Renal cortical epithelial cell (primary cell): Measurements from ENCODE around the gene HAL. TPM values are rescaled to one million over a fixed set of nuclear protein-coding genes. Genes with fewer than 3 reads are reported as not detected.
"Not testable (repeated sequence)": the region's sequence is repeated elsewhere in the genome, so short reads cannot be mapped to it uniquely, and the experiment has no call there.

Experiments
- DNase-seq: peaks from one replicate; pipeline ENCODE4 v3.0.0-alpha.2; 2011; ENCODE audit warnings: low read depth
- total RNA-seq: library from RNA; depleted of rRNA; stranded (reverse); fragments of >200 nt; gene quantifications from 2 replicates; pipeline ENCODE4 v1.2.3, GENCODE V29; 2014

The HAL gene
- total RNA-seq, 1 donor from 2014 or later, result 0.10 TPM

DNA sequence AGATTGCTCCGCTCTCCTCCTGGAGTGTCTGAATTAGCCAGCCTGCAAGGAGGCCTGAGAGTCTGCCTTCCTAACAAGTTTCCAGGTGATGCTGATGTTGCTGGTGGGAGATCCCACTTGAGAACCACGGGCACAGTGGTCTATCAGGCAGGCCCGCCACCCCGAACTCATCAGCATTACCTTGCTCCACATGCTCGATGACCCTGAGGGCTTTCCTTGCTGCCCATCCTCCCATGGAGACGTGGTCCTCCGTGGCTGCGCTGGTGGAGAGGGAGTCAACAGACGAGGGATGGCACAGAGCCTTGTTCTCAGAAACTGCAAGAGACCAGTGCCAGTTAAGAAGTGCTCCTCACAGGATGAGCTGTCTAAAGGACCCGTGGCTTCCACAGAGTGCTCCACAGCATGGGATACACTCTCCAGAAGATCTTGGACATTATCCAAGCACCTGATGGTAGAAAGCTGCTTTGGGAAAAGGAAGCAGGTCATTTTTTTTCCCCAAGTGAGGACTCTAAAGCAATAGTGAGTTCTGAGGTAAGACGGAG, 18.3 kb downstream of the HAL start:
- DNase-seq, result no peak

DNA sequence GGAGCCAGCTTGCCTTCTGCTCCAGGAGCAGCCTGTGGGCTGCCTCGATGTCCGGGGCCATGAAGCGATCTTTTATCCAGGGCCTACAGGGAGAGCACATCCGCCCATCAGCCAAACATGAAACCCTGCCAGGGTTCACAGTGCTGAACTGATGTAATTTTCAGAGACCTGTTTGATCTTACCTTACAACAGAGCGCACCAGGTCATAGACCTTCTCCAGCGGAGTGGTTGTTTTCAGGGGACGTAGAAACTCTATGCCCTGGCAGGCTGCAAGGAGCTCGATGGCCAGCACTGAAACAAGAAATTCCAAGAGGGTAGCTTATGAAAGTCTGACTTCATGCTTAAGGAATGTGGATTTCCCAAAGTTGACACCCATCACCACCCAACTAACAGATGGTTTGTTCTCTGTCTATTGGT, 19.7 kb downstream of the HAL start:
- DNase-seq, result peak; percentile 51

DNA sequence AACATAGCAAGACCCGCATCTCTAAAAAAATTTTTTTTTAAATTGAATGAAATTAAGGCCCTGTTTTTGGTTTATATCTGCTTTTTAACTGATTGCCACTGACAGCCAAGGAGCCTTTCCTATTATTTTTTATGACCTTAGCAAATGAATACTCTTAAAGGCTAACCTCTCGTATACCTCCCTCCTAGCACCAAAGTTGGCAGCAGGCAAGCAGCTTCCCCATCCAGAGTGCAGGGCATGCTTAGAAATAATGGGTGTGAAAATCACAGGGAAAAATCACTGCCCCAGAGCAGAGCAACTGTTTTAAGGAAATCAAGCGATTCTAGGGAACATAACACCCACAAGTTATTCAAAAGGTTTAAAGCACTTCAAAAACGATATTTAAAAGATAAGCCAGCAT, 20.7 kb downstream of the HAL start:
- no peak for DNase-seq

DNA sequence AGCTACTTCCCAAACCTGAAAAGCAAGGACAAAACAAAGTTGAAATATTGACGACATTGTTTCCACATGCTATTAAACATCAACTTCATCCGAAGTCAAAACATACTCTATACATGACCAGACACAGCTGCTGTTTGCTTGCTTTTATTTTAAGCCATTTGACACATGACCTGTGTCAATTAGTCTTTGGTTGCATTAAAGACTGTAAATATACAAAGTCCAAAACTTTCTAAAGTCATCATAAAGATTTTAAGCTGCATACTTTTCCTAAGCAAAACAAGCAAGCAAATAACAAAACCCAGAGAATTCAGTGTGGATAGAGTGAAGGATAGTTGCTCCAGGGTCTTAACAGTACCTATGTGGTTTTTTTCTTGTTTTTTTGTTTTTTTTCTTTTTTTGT, 21.8 kb downstream of the HAL start:
- no peak for DNase-seq

DNA sequence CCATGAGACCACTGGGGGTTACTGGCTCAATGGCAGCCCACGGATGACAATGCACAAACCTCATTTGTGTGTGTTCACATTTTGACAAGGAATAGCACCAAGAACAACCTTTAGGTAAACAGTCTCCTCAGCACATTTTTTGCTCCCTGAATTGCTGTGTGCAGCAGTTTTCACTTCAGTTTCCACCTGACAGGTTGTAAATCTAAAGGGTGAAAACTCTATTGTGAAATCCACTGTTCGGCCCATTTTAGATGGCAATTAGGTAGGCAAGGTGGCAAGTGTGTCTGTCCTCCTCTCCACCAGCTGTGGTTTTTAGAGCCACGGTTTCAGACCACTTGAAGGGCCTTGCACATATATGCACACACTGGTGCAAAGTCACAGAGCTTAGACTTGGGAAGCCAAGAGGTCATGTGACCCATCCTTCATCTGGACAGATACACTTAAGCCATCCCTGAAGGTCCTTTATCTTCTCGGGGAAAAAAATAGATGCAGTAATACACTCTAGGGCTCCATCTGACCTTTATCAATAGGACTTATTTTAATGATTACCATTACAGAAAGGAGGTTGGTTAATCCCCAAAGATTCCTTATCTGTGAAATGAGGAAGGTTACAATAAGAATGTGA, 23.2 kb downstream of the HAL start:
- peak; percentile 22 for DNase-seq

DNA sequence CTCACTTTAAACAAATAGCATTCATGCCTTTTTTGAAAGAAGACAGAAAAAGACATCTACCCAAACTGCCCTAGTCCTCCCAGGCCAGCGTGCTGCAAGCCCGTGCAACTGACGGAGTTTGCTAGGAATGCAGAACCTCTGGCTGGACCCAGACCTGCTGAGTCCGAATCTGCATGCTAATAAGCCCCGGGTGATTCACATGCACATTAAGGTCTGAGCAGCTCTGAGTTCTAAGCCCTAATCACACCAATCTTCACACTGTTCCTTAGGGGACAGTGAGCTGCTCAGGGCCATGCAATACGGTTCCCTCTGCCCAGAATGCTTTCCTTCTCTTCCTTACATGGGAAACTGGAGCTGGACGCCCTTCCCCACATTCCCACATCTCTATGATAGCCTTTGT, 25.2 kb downstream of the HAL start:
- DNase-seq, result peak; percentile 70

DNA sequence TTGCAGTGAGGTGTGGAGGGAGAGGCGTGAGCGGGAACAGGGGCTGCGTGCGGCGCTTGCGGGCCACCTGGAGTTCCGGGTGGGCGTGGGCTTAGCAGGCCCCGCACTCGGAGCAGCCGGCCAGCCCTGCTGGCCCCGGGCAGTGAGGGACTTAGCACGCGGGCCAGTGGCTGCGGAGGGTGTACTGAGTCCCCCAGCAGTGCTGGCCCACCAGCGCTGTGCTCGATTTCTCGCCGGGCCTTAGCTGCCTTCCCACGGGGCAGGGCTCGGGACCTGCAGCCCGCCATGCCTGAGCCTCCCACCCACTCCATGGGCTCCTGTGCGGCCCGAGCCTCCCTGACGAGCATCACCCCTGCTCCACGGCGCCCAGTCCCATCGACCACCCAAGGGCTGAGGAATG, 27.0 kb downstream of the HAL start:
- not testable (repeated sequence) for DNase-seq

DNA sequence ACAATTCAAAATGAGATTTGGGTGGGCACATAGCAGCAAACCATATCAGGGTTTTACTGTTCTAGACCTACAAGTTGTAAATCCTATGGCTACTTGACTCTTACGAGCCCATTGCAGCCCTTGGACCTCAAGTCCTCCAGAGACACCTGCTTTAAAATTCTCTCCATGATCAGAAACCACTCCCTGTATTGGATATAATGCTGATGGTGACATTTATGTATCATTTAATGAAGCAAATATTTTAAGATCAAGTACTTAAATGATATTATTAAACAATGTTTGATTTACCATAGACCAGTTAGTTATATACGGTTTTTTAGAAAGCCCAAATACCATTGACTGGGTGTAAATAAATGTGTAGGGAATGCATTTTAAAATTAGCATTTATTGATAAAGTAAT, 28.8 kb downstream of the HAL start:
- DNase-seq, result no peak

DNA sequence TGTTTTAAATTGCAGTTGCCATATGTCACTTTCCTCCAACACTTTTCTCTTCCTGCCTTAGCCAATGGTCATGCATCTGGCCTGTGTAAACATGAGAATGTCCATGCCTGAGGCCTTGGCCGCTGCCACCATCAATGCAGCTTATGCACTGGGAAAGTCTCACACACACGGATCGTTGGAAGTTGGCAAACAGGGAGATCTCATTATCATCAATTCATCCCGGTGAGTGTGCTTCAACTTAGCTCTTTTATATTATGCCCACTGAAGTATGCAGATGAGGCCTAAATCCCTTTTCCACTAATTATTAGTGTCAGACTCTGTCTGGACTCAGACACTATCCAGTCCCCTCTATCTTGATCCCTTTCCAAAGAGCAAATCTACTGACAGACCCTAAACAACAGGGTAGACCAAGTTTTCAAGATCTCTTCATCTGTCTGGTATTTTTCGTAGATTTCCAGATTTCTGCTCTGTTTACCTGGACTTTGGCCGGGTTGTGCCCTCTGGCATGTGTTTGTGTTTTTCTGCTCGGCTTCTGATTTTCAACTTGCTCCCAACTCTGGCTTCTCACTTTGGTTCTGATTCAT, 29.8 kb downstream of the HAL start:
- DNase-seq, result no peak

DNA sequence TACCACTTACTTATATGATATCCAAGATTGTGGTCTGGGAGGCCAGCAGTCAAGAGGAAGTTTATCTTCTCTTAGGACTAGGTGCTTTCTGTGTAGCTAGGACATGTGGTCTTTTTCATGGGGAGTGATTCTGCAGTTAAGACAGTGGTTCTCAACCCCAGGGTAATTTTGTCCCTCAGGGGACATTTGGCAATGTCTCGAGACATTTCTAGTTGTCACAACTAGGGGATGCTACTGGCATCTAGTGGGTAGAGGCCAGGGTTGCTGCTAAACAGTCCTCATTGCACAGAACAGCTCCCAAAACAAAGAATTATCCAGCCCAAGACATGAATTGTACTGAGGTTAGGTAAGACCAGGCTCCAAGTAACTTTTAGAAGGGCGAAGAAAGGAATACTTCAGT, 33.0 kb downstream of the HAL start:
- DNase-seq, result no peak

DNA sequence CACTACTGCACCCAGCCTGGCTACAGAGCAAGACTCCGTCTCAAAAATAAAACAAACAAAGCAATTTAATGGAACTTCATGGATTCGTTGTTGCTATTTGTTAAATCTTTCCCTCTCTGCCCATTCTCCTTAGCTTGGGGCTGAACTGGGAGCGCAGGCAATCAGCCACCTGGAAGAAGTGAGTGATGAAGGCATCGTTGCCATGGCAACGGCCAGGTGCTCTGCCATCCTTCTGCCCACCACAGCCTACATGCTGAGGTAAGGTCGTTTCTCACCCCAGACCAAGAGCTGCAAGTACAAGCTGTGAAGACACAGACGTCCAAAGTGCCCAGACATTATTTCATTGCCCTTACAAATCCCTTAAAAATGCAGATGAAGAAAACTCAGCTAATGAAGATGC, 33.9 kb downstream of the HAL start:
- no peak for DNase-seq

DNA sequence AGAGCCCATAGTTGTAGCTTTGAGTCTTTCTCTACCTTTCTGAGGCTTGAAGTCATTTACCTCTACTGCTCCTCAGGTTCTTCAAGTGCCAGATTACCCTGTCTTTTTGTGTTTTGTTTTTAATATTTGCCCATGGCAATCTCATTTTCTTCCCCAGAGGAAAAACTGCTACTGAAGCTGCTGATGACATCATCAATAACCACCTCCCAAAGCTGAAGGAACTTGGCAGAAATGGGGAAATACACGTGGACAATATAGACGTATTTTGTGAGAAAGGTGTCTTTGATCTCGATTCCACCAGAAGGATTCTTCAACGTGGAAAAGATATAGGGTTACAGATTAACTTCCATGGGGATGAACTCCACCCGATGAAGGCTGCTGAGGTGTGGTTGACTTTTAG, 35.9 kb downstream of the HAL start:
- no peak for DNase-seq

DNA sequence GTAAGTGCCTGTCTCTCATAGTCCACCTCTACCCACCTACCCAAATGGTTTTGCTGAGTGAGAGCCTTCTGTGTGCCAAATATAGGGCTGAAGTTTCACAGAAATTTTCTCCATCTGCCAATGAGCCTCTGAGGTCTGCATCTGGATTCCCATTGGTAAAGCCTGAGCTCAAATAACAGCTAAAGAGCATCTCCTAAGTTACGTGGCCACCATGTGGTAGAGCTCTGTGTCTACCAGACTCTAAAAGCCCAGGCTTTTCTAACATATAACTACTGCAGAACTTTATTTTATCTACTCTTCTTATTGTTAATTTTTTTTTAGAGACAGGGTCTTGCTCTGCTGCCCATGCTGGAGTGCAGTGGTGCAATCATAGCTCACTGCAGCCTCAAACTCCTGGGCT, 37.0 kb downstream of the HAL start:
- no peak for DNase-seq

DNA sequence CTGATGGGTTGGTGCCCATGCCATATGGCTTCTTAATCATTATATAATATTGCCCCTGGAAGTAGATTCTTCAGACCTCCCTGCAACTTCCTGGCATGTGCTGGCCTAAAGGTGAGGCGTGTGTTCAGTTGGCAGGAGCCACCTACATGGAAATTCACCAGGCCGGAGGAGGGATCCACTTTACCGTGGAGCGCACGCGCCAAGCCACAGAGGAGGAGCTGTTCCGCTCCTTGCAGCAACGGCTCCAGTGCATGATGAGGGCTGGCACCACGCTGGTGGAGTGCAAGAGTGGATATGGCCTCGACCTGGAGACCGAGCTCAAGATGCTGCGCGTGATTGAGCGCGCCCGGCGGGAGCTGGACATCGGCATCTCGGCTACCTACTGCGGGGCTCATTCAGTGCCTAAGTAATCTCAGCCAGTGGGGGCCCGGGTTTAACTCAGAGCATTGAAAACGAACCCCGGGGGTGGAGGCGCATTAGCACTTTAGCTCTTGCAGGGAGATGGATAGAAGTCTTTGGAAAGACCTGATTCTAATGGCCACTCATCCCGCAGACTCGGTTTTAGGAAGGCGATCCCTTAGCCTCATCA, 39.5 kb downstream of the HAL start:
- no peak for DNase-seq

DNA sequence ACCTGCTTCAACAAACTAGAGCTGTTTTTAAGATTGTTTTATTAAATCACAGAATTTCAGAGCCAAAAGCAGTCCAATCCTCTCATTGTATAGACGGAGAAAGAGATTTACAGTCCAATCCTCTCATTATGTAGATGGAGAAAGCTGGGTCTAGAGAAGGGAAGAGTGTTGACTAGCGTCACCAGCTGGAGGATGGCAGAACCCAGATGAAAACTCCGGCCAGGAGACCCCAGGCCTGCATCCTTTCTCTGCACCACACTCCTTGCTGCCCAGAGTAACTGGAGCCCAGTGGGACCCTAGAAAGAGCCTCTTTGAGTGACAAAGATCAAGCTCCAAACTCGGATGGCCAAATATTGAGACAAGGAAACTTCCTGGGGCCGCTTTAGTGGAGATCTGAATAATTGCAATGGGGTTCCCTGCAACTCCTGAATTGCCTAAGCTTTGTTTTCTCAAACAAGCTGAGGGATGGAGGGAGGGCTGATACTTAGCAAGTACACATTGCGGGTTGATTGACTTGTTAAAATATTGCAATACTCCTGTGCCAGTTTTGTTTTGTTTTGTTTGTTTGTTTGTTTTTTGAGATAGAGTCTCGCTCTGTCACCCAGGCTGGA, 40.5 kb downstream of the HAL start:
- no peak for DNase-seq

DNA sequence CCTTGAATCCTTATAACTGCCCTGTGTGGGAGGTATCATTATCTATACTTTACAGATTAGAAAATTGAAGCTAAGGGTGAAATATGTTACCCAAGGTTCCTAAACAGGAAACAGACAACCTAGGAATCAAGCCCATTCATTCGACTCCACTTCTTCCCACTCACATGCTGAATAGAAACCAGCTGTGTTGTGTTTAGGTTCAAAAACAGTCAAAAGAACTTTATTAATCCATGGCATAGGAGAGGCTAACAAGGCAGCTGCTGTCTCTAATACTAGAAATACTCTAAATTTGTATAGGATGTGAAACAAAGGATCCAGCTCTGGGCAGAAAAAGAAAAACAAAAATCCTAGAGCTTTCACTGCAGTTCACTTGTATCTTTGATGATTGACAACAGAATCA, 43.1 kb downstream of the HAL start:
- no peak for DNase-seq

DNA sequence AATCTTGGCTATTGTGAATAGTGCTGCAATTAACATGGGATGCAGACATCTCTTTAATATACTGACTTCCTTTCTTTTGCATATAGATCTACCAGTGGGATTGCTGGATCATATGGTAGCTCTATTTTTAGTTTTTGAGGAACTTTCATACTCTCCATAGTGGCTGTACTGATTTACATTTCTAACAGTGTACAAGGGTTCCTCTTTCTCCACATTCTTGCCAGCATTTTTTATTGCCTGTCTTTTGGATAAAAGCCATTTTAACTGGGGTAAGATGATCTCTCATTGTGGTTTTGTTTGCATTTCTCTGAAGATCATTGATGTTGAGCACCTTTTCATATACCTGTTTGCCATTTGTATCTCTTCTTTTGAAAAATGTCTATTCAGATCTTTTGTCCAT, 44.6 kb downstream of the HAL start:
- no peak for DNase-seq

DNA sequence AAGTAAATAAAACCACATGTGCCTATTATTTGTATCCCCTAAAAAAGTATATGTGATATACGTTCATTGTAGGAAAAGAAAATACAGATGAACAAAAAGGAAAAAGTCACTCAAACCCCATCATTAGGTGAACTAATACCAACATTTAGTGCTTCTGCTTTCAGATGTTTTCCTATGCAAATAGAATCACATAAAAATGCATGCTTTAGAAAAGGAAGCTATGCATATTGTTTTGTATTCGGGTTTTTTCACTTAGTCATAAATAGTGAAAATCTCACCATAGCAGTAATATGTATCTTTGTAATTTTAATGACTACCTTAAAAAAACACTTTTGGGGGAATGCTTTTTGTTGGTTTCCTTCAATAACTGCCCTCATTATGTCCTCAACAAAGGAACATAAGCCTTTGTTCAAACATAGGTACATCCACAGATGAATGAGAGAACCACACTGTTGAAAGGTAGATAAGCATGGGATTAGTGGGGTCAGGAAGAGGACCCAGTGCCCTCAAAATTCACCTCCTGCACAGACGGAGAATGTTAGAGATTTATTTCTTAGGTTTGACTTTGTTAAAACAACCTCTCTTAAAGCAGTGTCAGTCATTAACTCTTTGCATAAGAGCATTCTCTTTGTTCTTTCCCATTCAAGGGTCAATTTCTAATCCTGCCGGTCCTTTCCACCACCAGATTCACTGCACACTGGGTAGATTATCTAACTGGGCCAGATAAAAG, 46.5 kb downstream of the HAL start:
- DNase-seq, result no peak

DNA sequence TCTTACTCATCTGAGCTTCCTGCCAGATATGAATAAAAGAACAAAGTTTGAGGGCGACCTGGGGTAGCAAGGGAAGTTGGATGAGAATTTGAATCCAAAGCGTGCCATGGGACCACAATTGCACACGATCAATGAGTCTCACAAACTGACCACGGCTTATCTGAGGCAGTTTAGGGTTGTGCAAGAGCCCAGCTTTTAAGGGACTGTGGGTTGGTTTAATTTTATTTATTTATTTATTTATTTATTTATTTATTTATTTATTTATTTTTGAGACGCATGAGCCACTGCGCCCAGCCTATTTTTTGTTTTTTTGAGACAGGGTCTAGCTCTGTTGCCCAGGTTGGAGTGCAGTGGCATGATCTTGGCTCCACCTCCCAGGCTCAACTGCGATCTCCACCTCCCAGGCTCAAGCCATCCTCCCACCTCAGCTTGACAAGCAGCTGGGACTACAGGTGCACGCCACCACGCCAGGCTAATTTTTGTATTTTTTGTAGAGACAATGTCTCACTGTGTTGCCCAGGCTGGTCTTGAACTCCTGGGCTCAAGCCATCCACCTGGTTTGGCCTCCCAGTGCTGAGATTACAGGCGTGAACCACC, 51.9 kb downstream of the HAL start:
- DNase-seq, result no peak

DNA sequence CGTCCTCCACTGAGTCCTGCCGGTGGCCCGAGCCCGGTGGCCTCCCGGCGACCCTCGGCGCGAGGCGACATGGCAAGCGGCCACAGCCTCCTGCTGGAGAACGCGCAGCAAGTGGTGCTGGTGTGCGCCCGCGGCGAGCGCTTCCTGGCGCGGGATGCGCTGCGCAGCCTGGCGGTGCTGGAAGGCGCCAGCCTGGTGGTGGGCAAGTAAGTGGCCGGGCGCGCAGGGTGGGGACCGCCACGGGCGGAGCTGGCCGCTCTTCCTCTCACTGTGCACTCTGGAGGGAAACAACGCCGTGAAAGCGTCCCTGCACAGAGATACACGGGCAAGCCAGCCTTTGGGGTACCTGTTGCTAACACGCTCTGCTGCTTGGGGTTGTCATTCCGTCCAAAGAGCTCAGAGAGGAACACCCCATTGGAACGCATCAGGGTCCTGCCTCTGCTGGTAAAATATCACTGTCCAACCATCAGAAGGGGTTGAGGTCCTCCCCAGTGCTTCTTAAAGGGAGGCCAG, 52.8 kb downstream of the HAL start, which contains the start of gene AMDHD1:
Gene AMDHD1, plus strand, starts transcription at position 2 of the 513 bp plus-strand sequence. Its CDS starts 68 bp downstream, at position 70.
- DNase-seq, result no peak

DNA sequence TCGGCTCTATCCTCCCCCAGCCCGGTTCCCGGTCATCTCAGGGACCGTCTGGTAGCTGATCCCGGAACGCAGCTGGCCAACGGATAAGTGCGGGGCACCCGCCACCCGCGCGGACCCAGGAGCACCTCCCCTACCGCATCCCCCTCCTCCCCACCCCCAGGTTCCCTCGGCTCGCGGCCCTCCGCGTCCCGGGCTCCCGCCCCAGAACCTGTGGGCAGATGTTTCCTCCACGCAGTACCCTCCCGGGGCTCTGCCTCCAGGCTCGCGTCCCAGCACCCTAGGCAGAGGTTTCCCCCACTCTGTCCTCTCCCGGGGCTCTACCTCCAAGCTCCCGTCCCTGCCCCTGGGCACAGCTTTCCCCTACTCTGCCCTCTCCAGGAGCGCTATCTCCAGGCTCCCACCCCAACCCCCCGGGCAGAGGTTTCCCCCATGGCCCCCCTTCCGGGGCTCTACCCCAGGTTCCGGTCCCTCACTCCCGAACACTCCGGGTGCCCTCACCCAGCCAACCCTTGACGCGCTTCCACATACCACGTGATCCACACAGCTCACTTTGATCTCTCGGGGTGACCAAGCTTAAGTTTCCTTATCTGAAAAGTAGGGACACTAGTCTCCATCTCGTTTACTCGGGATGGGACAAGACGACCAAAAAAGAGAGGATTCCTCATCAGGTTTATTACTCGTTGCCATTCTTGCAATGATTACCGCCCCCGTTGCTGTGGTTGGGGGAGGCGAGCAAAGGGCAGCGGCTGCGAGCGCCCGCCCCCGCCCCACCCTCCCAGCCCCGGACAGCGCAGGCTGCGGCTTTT, 53.4 kb downstream of the HAL start, which contains the start of gene CCDC38:
Gene CCDC38, minus strand, starts transcription at position 91 of the 806 bp plus-strand sequence. CDS start 6,105 bp downstream, outside the sequence.
- DNase-seq, result peak; percentile 59
